HepG2 (cell line): Measurements from ENCODE around the gene ATP13A4. TPM values are rescaled to one million over a fixed set of nuclear protein-coding genes. Genes with fewer than 3 reads are reported as not detected.

Experiments used
- ATAC-seq: fragments of 200-7000 bp; cut with Tn5 transposase; 3 replicates; pipeline ENCODE4 v1.9.1; 2020; ENCODE audit warnings: mild to moderate bottlenecking, moderate library complexity
- BruUV-seq: library from RNA; stranded (reverse); fragments of 400-500 nt; replicated peaks from 2 replicates; lab custom pipeline; 2021; lab: Mats Ljungman, UMichigan
- CTCF ChIA-PET: fragments of 300-600 bp; formaldehyde crosslinking; extraction: SDS; loops from one replicate; lab custom pipeline; 2021; ENCODE audit warnings: low total read pairs, inconsistent platforms, low intra/inter-chr PET ratio; lab: Yijun Ruan, JAX
- POLR2A ChIA-PET: fragments of 350-600 bp; sonication (Branson Sonifier 250); formaldehyde crosslinking; loops from one replicate; lab custom pipeline; 2020; ENCODE audit warnings: antibody characterized with exemption, inconsistent platforms; lab: Yijun Ruan, JAX
- DNase-seq: peaks from one replicate; pipeline ENCODE4 v3.0.0-alpha.2; 2015; ENCODE audit warnings: low spot score
- FAIRE-seq: peaks from 3 replicates; lab custom pipeline; 2011; peaks lifted over from hg19 to GRCh38; lab: Jason Lieb, UNC
- H2AFZ ChIP-seq: one replicate; pipeline ENCODE4 v1.6.1; 2011; ENCODE audit warnings: low read length, inconsistent platforms
- H3K27ac ChIP-seq: fragments of 300-600 bp; 3 replicates; pipeline ENCODE4 v1.8.0; 2011; ENCODE audit warnings: mixed run types, mild to moderate bottlenecking, mixed read lengths, low read length, inconsistent platforms; ENCODE audit not compliant: insufficient read depth; ENCODE audit errors: extremely low read length
- H3K27me3 ChIP-seq, 2 experiments: fragments of 200-600 bp in 1 of 2; 2 replicates in 1 of 2; 3 replicates in 1 of 2; pipeline versions ENCODE4 v1.6.0 to v1.8.0; 2011; ENCODE audit warnings: low read length in 2 of 2, mild to moderate bottlenecking in 2 of 2, moderate library complexity in 2 of 2, inconsistent platforms in 1 of 2; ENCODE audit not compliant: insufficient read depth in 2 of 2, control insufficient read depth in 1 of 2
- H3K36me3 ChIP-seq, 2 experiments: fragments of 200-600 bp in 1 of 2; replicated peaks in 1 of 2; 2 replicates in 1 of 2; 3 replicates in 1 of 2; pipeline versions ENCODE4 v1.5.1 to v1.8.0; 2011; ENCODE audit warnings: low read length in 2 of 2, inconsistent platforms in 1 of 2; ENCODE audit not compliant: insufficient read depth in 2 of 2, control insufficient read depth in 1 of 2
- H3K4me1 ChIP-seq: 2 replicates; pipeline ENCODE4 v1.5.1; 2012; ENCODE audit warnings: low read length, inconsistent platforms; ENCODE audit not compliant: insufficient read depth
- H3K4me2 ChIP-seq: 2 replicates; pipeline ENCODE4 v1.6.0; 2011; ENCODE audit warnings: low read depth, low read length, inconsistent platforms
- H3K4me3 ChIP-seq, 3 experiments: fragments of 200-600 bp in 1 of 3; sonication (generic), shearing (Covaris generic) in 1 of 3; replicated peaks in 1 of 3; 2 replicates each; pipeline ENCODE4 v1.5.1; 2011 to 2016; ENCODE audit warnings: low read length in 3 of 3, inconsistent platforms in 2 of 3, low read depth in 2 of 3, mild to moderate bottlenecking in 2 of 3, control low read depth in 1 of 3, mixed read lengths in 1 of 3; ENCODE audit not compliant: insufficient read depth in 1 of 3
- H3K79me2 ChIP-seq: one replicate; pipeline ENCODE4 v1.6.1; 2011; ENCODE audit warnings: low read length, inconsistent platforms; ENCODE audit not compliant: insufficient read depth
- H3K9ac ChIP-seq: 2 replicates; pipeline ENCODE4 v1.6.0; 2011; ENCODE audit warnings: mild to moderate bottlenecking, low read depth, low read length, inconsistent platforms; ENCODE audit not compliant: insufficient read depth
- H3K9me3 ChIP-seq: 2 replicates; pipeline ENCODE4 v1.5.1; 2012; ENCODE audit warnings: mild to moderate bottlenecking, low read length
- H4K20me1 ChIP-seq: 2 replicates; pipeline ENCODE4 v1.6.0; 2011; ENCODE audit warnings: inconsistent platforms, mild to moderate bottlenecking, low read length, moderate library complexity; ENCODE audit not compliant: insufficient read depth
- AHR ChIP-seq: IDR thresholded peaks from 2 replicates; pipeline ENCODE4 v1.6.1; 2018; ENCODE audit warnings: missing genetic modification reagents, missing compliant biosample characterization
- DR1 ChIP-seq: sonication (generic); formaldehyde crosslinking; IDR thresholded peaks from 2 replicates; pipeline ENCODE4 v1.8.0; 2021; ENCODE audit warnings: mild to moderate bottlenecking, missing genetic modification reagents, inconsistent platforms
- FOSL1 ChIP-seq: sonication (generic); formaldehyde crosslinking; IDR thresholded peaks from 2 replicates; pipeline ENCODE4 v1.9.0; 2021; ENCODE audit warnings: missing genetic modification reagents, borderline replicate concordance
- LBX2 ChIP-seq: sonication (generic); formaldehyde crosslinking; IDR thresholded peaks from 2 replicates; pipeline ENCODE4 v1.5.0; 2020; ENCODE audit warnings: missing genetic modification reagents, mild to moderate bottlenecking, borderline replicate concordance
- RAD21 ChIP-seq: fragments of 450-650 bp; formaldehyde crosslinking; IDR thresholded peaks from 2 replicates; pipeline ENCODE4 v1.5.0; 2020; ENCODE audit warnings: mild to moderate bottlenecking
- REST ChIP-seq, 2 experiments: IDR thresholded peaks; 2 replicates each; pipeline ENCODE4 v1.6.1; 2011 to 2012; ENCODE audit warnings: low read length in 2 of 2, borderline replicate concordance in 1 of 2, low read depth in 1 of 2, mild to moderate bottlenecking in 1 of 2, moderate library complexity in 1 of 2
- SALL2 ChIP-seq: sonication (generic); formaldehyde crosslinking; IDR thresholded peaks from 2 replicates; pipeline ENCODE4 v1.8.1; 2023; ENCODE audit warnings: mild to moderate bottlenecking, missing genetic modification reagents, inconsistent platforms
- SMC3 ChIP-seq: IDR thresholded peaks from 2 replicates; pipeline ENCODE4 v1.6.1; 2011; ENCODE audit warnings: low read length, improper control_type of control experiment
- STAG1 ChIP-seq: sonication (generic); formaldehyde crosslinking; IDR thresholded peaks from 2 replicates; pipeline ENCODE4 v1.4.0; 2020; ENCODE audit warnings: missing genetic modification reagents
- TEAD3 ChIP-seq: optimal IDR thresholded peaks from 2 replicates; pipeline ENCODE3; 2016; ENCODE audit warnings: borderline replicate concordance
- WGBS: methylation state at CpG from one replicate; pipeline ENCODE4 v1.1.6; 2017; ENCODE audit warnings: low lambda C conversion rate; 5-methylcytosine and 5-hydroxymethylcytosine counted together
- in situ Hi-C: cut with HindIII; loops from 2 replicates; pipeline ENCODE4 v1.10.0; 2017; ENCODE audit warnings: low pct_unique_long_range_greater_than_20kb; ENCODE audit not compliant: extremely low pct_ligation_motif_present
- intact Hi-C: fragments of 100-400 bp; cut with micrococcal nuclease; formaldehyde crosslinking; loops from one replicate; pipeline ENCODE4 v1.10.0; 2022; ENCODE audit not compliant: unreplicated experiment
- polyA plus RNA-seq, 8 experiments: library from polyadenylated mRNA; depleted of rRNA in 3 of 8; stranded (reverse) in 7 of 8; unstranded in 1 of 8; fragments of >200 nt; fragmentation: Illumina TruSeq in 4 of 8; extraction: Trizol in 4 of 8; gene quantifications; 2 replicates each; pipeline versions ENCODE4 v1.2.1 to v1.2.3, GENCODE V29; 2011 to 2016; ENCODE audit warnings: low read depth in 4 of 8, missing spikeins in 1 of 8, mixed read lengths in 1 of 8; ENCODE audit not compliant: insufficient read depth in 1 of 8
- total RNA-seq, 5 experiments: library from RNA; depleted of rRNA; stranded (reverse); fragments of >200 nt; fragmentation: Illumina TruSeq; extraction: Trizol; gene quantifications; 2 replicates each; pipeline ENCODE4 v1.2.3, GENCODE V29; 2016; ENCODE audit warnings: low read depth in 1 of 5
- TF ChIP-seq, protein P1 (sequence below): sonication (generic); formaldehyde crosslinking; IDR thresholded peaks from 2 replicates; pipeline ENCODE4 v1.5.1; 2020; ENCODE audit warnings: mild to moderate bottlenecking, missing genetic modification reagents, borderline replicate concordance
- TF ChIP-seq, protein P2 (sequence below): sonication (generic); formaldehyde crosslinking; IDR thresholded peaks from 2 replicates; pipeline ENCODE4 v1.5.0; 2020; ENCODE audit warnings: mild to moderate bottlenecking, missing genetic modification reagents, moderate library complexity

The ATP13A4 gene
- total and polyA plus RNA-seq, 2 of the 13 experiments (the other 11 are each of a cell fraction or from before 2014, with no cell fraction given) = 0.01 to 0.07 TPM

DNA sequence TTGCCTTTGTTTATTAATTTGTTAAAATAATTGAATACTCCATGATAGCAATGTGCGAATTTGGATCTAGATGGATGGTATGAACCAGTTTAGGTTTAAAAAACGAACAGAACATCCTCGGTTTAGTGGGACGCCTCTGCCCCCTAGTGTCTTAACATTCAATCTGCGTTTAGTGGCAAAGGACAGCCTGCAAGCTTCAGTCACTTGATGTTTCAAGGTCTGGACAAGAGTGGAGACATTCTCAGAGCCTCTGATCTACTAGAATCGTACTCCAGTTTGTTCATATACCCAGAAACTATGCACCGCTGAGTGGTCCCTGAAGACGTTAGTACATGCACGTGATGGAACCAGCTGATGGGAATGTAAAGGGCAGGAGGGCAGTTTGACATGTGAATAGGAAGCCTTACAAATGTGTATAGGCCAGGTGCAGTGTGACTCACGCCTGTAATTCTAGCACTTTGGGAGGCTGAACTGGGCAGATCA, 17.8 kb upstream of the ATP13A4 start:
- H4K20me1 ChIP-seq = no peaks in the 10 kb centered on the region
- ATAC-seq (peak; percentile 91), DNase-seq (peak; percentile 44), FAIRE-seq (peak; percentile 86)
- ChIA-PET CTCF (interaction anchor here (0.6 to 2.0 kb wide), 5 partner anchors 111 to 1006 kb away, joined by 4 to 25 read pairs (median 7); no protein-coding TSS in a partner anchor), POLR2A (interaction anchor here (0.7 kb wide), 1 partner anchor 757 kb away, joined by 3 read pairs; no protein-coding TSS in a partner anchor)
- H3K9me3 ChIP-seq = no peaks in the 10 kb centered on the region
- in situ Hi-C loops = loop anchor here (5.0 to 25.0 kb wide), 4 partner anchors 110 to 1010 kb away; no protein-coding TSS in a partner anchor
- no peaks in the 10 kb centered on the region for H3K36me3 ChIP-seq
- intact Hi-C loops = loop anchor here (1.0 kb wide), 4 partner anchors 111 to 1006 kb away; no protein-coding TSS in a partner anchor
- H3K27me3 ChIP-seq = 0 out of 5 replicates have a peak, but pooled peaks cover 0 to 2% of the 10 kb centered on the region in 2 experiments
- no peak overlapping the region for H2AFZ ChIP-seq
- H3K4me1 ChIP-seq = no peaks in the 10 kb centered on the region
- no TSS peak for BruUV-seq
- H3K27ac ChIP-seq = no peak overlapping the region
- H3K4me3 ChIP-seq = no peak overlapping the region
- WGBS = 1% methylated on average over 9 of the region's 10 CpGs
- no peak overlapping the region for H3K4me2 ChIP-seq
- H3K9ac ChIP-seq = no peak overlapping the region
- no peaks in the 10 kb centered on the region for H3K79me2 ChIP-seq
- TF ChIP-seq SMC3 (peak; percentile 75), DR1 (CRISPR knock-in tag) (no peak), TEAD3 (peak; percentile 45), RAD21 (CRISPR knock-in tag) (peak; percentile 68; the same call in 1 of the 2 replicates), STAG1 (peak; percentile 92), AHR (no peak), FOSL1 (no peak), REST (IDR thresholded peaks at IDR 0.05; ENCODE audit: borderline replicate concordance in 1 of 2, low read depth in 1 of 2, low read length in 2 of 2) (no peak), LBX2 (no peak), SALL2 (CRISPR knock-in tag) (peak; percentile 29; the same call in 1 of the 2 replicates)
- TF ChIP-seq, protein P1, sequence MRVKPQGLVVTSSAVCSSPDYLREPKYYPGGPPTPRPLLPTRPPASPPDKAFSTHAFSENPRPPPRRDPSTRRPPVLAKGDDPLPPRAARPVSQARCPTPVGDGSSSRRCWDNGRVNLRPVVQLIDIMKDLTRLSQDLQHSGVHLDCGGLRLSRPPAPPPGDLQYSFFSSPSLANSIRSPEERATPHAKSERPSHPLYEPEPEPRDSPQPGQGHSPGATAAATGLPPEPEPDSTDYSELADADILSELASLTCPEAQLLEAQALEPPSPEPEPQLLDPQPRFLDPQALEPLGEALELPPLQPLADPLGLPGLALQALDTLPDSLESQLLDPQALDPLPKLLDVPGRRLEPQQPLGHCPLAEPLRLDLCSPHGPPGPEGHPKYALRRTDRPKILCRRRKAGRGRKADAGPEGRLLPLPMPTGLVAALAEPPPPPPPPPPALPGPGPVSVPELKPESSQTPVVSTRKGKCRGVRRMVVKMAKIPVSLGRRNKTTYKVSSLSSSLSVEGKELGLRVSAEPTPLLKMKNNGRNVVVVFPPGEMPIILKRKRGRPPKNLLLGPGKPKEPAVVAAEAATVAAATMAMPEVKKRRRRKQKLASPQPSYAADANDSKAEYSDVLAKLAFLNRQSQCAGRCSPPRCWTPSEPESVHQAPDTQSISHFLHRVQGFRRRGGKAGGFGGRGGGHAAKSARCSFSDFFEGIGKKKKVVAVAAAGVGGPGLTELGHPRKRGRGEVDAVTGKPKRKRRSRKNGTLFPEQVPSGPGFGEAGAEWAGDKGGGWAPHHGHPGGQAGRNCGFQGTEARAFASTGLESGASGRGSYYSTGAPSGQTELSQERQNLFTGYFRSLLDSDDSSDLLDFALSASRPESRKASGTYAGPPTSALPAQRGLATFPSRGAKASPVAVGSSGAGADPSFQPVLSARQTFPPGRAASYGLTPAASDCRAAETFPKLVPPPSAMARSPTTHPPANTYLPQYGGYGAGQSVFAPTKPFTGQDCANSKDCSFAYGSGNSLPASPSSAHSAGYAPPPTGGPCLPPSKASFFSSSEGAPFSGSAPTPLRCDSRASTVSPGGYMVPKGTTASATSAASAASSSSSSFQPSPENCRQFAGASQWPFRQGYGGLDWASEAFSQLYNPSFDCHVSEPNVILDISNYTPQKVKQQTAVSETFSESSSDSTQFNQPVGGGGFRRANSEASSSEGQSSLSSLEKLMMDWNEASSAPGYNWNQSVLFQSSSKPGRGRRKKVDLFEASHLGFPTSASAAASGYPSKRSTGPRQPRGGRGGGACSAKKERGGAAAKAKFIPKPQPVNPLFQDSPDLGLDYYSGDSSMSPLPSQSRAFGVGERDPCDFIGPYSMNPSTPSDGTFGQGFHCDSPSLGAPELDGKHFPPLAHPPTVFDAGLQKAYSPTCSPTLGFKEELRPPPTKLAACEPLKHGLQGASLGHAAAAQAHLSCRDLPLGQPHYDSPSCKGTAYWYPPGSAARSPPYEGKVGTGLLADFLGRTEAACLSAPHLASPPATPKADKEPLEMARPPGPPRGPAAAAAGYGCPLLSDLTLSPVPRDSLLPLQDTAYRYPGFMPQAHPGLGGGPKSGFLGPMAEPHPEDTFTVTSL (CRISPR knock-in tag) = no peak
- TF ChIP-seq, protein P2, sequence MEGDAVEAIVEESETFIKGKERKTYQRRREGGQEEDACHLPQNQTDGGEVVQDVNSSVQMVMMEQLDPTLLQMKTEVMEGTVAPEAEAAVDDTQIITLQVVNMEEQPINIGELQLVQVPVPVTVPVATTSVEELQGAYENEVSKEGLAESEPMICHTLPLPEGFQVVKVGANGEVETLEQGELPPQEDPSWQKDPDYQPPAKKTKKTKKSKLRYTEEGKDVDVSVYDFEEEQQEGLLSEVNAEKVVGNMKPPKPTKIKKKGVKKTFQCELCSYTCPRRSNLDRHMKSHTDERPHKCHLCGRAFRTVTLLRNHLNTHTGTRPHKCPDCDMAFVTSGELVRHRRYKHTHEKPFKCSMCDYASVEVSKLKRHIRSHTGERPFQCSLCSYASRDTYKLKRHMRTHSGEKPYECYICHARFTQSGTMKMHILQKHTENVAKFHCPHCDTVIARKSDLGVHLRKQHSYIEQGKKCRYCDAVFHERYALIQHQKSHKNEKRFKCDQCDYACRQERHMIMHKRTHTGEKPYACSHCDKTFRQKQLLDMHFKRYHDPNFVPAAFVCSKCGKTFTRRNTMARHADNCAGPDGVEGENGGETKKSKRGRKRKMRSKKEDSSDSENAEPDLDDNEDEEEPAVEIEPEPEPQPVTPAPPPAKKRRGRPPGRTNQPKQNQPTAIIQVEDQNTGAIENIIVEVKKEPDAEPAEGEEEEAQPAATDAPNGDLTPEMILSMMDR (CRISPR knock-in tag) = peak; percentile 86
